ENCODE results near the gene OSTM1. TPM values are rescaled to one million over a fixed set of nuclear protein-coding genes. Genes with fewer than 3 reads are reported as not detected.
"Not testable (repeated sequence)": the region's sequence is repeated elsewhere in the genome, so short reads cannot be mapped to it uniquely, and the experiment has no call there.

OSTM1 gene
- total and polyA plus RNA-seq, 4 donors = 18.1 to 64.3 (median 25.9) TPM

GRCh38 chr6:108002365-108003221 lies 71.9 kb downstream of the OSTM1 start:
- H3K9me3 ChIP-seq (ENCODE audit: control insufficient read depth in 4 of 4, insufficient read depth in 3 of 4, low read length in 3 of 4) = peaks cover 0 to 4% (median 0%) of the 10 kb centered on the region in 4 donors
- TF ChIP-seq, protein P1, sequence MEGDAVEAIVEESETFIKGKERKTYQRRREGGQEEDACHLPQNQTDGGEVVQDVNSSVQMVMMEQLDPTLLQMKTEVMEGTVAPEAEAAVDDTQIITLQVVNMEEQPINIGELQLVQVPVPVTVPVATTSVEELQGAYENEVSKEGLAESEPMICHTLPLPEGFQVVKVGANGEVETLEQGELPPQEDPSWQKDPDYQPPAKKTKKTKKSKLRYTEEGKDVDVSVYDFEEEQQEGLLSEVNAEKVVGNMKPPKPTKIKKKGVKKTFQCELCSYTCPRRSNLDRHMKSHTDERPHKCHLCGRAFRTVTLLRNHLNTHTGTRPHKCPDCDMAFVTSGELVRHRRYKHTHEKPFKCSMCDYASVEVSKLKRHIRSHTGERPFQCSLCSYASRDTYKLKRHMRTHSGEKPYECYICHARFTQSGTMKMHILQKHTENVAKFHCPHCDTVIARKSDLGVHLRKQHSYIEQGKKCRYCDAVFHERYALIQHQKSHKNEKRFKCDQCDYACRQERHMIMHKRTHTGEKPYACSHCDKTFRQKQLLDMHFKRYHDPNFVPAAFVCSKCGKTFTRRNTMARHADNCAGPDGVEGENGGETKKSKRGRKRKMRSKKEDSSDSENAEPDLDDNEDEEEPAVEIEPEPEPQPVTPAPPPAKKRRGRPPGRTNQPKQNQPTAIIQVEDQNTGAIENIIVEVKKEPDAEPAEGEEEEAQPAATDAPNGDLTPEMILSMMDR (IDR thresholded peaks at IDR 0.05; ENCODE audit: control extremely low read depth, extremely low read depth) = no peak
- H3K36me3 ChIP-seq (ENCODE audit: control insufficient read depth in 4 of 4, insufficient read depth in 4 of 4, low read length in 4 of 4) = no peaks in the 10 kb centered on the region
- DNase-seq = no peak
- peaks cover 0 to 2% (median 0%) of the 10 kb centered on the region in 5 donors for H3K4me1 ChIP-seq (ENCODE audit: control insufficient read depth in 5 of 5, insufficient read depth in 5 of 5, low read length in 5 of 5)
- no peaks in the 10 kb centered on the region for H3K27me3 ChIP-seq (ENCODE audit: control insufficient read depth in 3 of 3, insufficient read depth in 3 of 3, low read length in 2 of 3)
- no peak for ATAC-seq (ENCODE audit: insufficient read depth, low FRiP score)
- 60 to 66% methylated on average over 9 of the region's 9 CpGs for WGBS, 2 donors
- no peak overlapping the region for H3K4me3 ChIP-seq
- H3K27ac ChIP-seq (ENCODE audit: low read depth in 1 of 2, low read length in 1 of 2) = no peak overlapping the region
- no peak overlapping the region for H3K9ac ChIP-seq (ENCODE audit: insufficient read depth in 1 of 2, low read length in 2 of 2)

DNA sequence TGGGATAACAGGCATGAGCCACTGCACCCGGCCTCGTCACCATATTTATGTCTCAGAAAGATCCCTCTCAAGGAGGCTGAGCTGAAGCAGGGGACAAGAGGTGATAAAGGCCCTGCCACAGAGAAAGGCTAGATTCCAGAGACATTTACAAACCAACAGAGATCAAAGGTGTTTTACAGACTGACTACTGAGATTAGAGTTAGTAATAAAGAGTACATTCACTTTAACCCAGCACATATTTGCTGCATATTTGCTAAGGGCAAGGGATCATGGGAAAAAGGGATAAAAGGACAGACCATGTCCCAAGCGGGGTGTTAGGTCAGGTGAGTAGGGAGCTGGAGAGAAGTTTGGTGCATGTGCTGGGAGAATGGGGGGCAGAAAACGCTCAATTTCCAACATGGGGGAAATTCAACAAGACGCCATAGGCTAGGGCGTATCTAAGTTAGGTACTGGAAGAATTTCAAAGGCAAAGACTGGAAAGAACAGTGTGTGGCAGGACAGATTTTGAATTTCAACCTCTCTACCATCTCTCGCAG lies 72.8 kb downstream of the OSTM1 start:
- ATAC-seq (ENCODE audit: insufficient read depth, low FRiP score) (no peak), DNase-seq (no peak)
- Histone ChIP-seq H3K9me3 (ENCODE audit: control insufficient read depth in 4 of 4, insufficient read depth in 3 of 4, low read length in 3 of 4) (peaks cover 0 to 4% (median 0%) of the 10 kb centered on the region in 4 donors), H3K27ac (ENCODE audit: low read depth in 1 of 2, low read length in 1 of 2) (no peak overlapping the region), H3K36me3 (ENCODE audit: control insufficient read depth in 4 of 4, insufficient read depth in 4 of 4, low read length in 4 of 4) (no peaks in the 10 kb centered on the region), H3K4me1 (ENCODE audit: control insufficient read depth in 5 of 5, insufficient read depth in 5 of 5, low read length in 5 of 5) (peaks cover 0 to 2% (median 0%) of the 10 kb centered on the region in 5 donors), H3K27me3 (ENCODE audit: control insufficient read depth in 3 of 3, insufficient read depth in 3 of 3, low read length in 2 of 3) (no peaks in the 10 kb centered on the region), H3K9ac (ENCODE audit: insufficient read depth in 1 of 2, low read length in 2 of 2) (no peak overlapping the region), H3K4me3 (no peak overlapping the region)
- TF ChIP-seq, protein P1 (IDR thresholded peaks at IDR 0.05; ENCODE audit: control extremely low read depth, extremely low read depth) = no peak
- 93 to 94% methylated on average over 7 of the region's 7 CpGs for WGBS, 2 donors

DNA sequence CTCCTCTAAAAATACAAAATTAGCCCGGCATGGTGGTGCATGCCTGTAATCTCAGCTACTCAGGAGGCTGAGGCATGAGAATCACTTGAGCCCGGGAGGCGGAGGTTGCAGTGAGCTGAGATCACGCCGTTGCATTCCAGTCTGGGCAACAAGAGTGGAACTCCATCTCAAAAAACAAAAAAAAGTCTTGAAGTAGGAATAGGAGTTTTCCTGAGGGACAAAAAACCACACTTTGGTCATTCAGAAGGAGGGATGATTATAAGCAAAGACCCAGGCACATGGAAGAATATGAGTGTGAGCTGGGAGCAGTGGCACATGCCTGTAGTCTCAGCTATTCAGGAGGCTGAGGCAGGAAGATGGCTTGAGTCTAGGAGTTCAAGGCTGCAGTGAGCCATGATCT lies 74.3 kb downstream of the OSTM1 start:
- not testable (repeated sequence) for H3K9me3 ChIP-seq (ENCODE audit: control insufficient read depth in 4 of 4, insufficient read depth in 3 of 4, low read length in 3 of 4); H3K4me1 ChIP-seq (ENCODE audit: control insufficient read depth in 5 of 5, insufficient read depth in 5 of 5, low read length in 5 of 5); H3K9ac ChIP-seq (ENCODE audit: insufficient read depth in 1 of 2, low read length in 2 of 2); H3K36me3 ChIP-seq (ENCODE audit: control insufficient read depth in 4 of 4, insufficient read depth in 4 of 4, low read length in 4 of 4); H3K27ac ChIP-seq (ENCODE audit: low read depth in 1 of 2, low read length in 1 of 2); DNase-seq; H3K4me3 ChIP-seq; H3K27me3 ChIP-seq (ENCODE audit: control insufficient read depth in 3 of 3, insufficient read depth in 3 of 3, low read length in 2 of 3); ATAC-seq (ENCODE audit: insufficient read depth, low FRiP score)
- WGBS, 2 donors = 91 to 95% methylated on average over 5 of the region's 5 CpGs

DNA sequence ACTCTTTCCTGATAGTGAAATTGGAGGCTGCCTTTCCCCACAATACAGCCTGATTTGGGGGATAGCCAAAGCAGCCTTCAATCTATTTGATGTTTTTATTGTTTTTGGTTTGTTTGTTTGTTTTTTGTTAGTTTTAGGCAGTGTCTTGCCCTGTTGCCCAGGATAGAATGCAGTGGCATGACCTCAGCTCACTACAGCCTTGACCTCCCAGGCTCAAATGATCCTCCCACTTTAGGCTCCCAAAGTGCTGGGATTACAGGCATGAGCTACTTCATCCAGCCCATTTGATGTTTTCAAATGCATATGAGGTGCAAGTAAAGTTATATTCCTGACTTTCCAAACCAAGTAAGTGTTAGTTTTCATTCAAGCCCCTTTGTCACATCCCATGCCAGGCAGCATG lies 75.2 kb downstream of the OSTM1 start:
- DNase-seq (no peak), ATAC-seq (ENCODE audit: insufficient read depth, low FRiP score) (no peak)
- Histone ChIP-seq H3K27me3 (ENCODE audit: control insufficient read depth in 3 of 3, insufficient read depth in 3 of 3, low read length in 2 of 3) (no peaks in the 10 kb centered on the region), H3K36me3 (ENCODE audit: control insufficient read depth in 4 of 4, insufficient read depth in 4 of 4, low read length in 4 of 4) (no peaks in the 10 kb centered on the region), H3K4me1 (ENCODE audit: control insufficient read depth in 5 of 5, insufficient read depth in 5 of 5, low read length in 5 of 5) (peaks cover 0 to under 1% (median 0%) of the 10 kb centered on the region in 5 donors), H3K9ac (ENCODE audit: insufficient read depth in 1 of 2, low read length in 2 of 2) (no peak overlapping the region), H3K4me3 (no peak overlapping the region), H3K27ac (ENCODE audit: low read depth in 1 of 2, low read length in 1 of 2) (no peak overlapping the region), H3K9me3 (ENCODE audit: control insufficient read depth in 4 of 4, insufficient read depth in 3 of 4, low read length in 3 of 4) (no peaks in the 10 kb centered on the region)
- TF ChIP-seq, protein P1 (IDR thresholded peaks at IDR 0.05; ENCODE audit: control extremely low read depth, extremely low read depth) = no peak
